PC-3 (cell line): ENCODE measurements around the gene ITPRIP. TPM values are rescaled to one million over a fixed set of nuclear protein-coding genes. Genes with fewer than 3 reads are reported as not detected.

Experiments used
- ATAC-seq: fragments of 200-7000 bp; cut with Tn5 transposase; 2 replicates; pipeline ENCODE4 v1.9.1; 2020; ENCODE audit warnings: mild to moderate bottlenecking, moderate library complexity
- BruUV-seq: library from RNA; stranded (reverse); fragments of 400-500 nt; replicated peaks from 2 replicates; lab custom pipeline; 2021; lab: Mats Ljungman, UMichigan
- CTCF ChIA-PET: fragments of 300-600 bp; sonication (Branson Sonifier 250); formaldehyde crosslinking; loops from one replicate; lab custom pipeline; 2022; ENCODE audit warnings: antibody characterized with exemption; lab: Charles Lee
- POLR2A ChIA-PET: fragments of 300-600 bp; sonication (Branson Sonifier 250); formaldehyde crosslinking; loops from one replicate; lab custom pipeline; 2022; ENCODE audit warnings: antibody characterized with exemption; ENCODE audit not compliant: unreplicated experiment; lab: Charles Lee
- DNase-seq: peaks from one replicate; pipeline ENCODE4 v3.0.0-alpha.2; 2015
- H2AFZ ChIP-seq: fragments of 300-600 bp; sonication (generic); 2 replicates; pipeline ENCODE4 v1.6.0; 2016; ENCODE audit warnings: antibody characterized with exemption, low read length
- H3F3A ChIP-seq: fragments of 300-600 bp; sonication (generic); one replicate; pipeline ENCODE4 v1.6.0; 2017; ENCODE audit warnings: antibody characterized with exemption, low read length, control low read depth, mild to moderate bottlenecking; ENCODE audit not compliant: unreplicated experiment
- H3K27ac ChIP-seq: fragments of 300-600 bp; sonication (generic); 2 replicates; pipeline ENCODE4 v1.5.1; 2016; ENCODE audit warnings: mild to moderate bottlenecking, low read length
- H3K27me3 ChIP-seq: fragments of 300-600 bp; sonication (generic); 2 replicates; pipeline ENCODE4 v1.6.1; 2016; ENCODE audit warnings: low read length, mixed read lengths
- H3K36me3 ChIP-seq: fragments of 300-600 bp; sonication (generic); 2 replicates; pipeline ENCODE4 v1.6.1; 2016; ENCODE audit warnings: low read depth, mixed run types, low read length, mixed read lengths
- H3K4me1 ChIP-seq: fragments of 300-600 bp; sonication (generic); 2 replicates; pipeline ENCODE4 v1.5.1; 2016; ENCODE audit warnings: low read length; ENCODE audit not compliant: insufficient read depth
- H3K4me2 ChIP-seq: fragments of 300-600 bp; sonication (generic); 2 replicates; pipeline ENCODE4 v1.6.0; 2016; ENCODE audit warnings: low read length
- H3K4me3 ChIP-seq: fragments of 300-600 bp; sonication (generic); 2 replicates; pipeline ENCODE4 v1.5.1; 2016; ENCODE audit warnings: mild to moderate bottlenecking, low read length, mixed read lengths
- H3K79me2 ChIP-seq: fragments of 300-600 bp; sonication (generic); 2 replicates; pipeline ENCODE4 v1.6.1; 2017; ENCODE audit warnings: low read length, mixed read lengths
- H3K9ac ChIP-seq: fragments of 300-600 bp; sonication (generic); 2 replicates; pipeline ENCODE4 v1.6.0; 2016; ENCODE audit warnings: mild to moderate bottlenecking, low read length
- H3K9me2 ChIP-seq: fragments of 300-600 bp; sonication (generic); replicated peaks from 2 replicates; pipeline ENCODE4 v1.6.1; 2016; ENCODE audit warnings: mixed run types, low read length, mixed read lengths
- H3K9me3 ChIP-seq: fragments of 300-600 bp; sonication (generic); 2 replicates; pipeline ENCODE4 v1.6.1; 2016; ENCODE audit warnings: low read length, mixed read lengths
- H4K20me1 ChIP-seq: fragments of 300-600 bp; sonication (generic); 2 replicates; pipeline ENCODE4 v1.6.1; 2016; ENCODE audit warnings: low read length, mixed read lengths
- CTCF ChIP-seq: fragments of 300-600 bp; sonication (generic); conservative IDR thresholded peaks from 2 replicates; pipeline ENCODE4 v1.5.1; 2017; ENCODE audit warnings: antibody characterized with exemption, low read depth, mild to moderate bottlenecking, low read length
- EZH2 ChIP-seq: fragments of 300-600 bp; sonication (generic); IDR thresholded peaks from one replicate; pipeline ENCODE4 v1.6.1; 2017; ENCODE audit warnings: antibody characterized with exemption, mild to moderate bottlenecking, low read length; ENCODE audit not compliant: unreplicated experiment
- EZH2phosphoT487 ChIP-seq: fragments of 300-600 bp; sonication (generic); IDR thresholded peaks from 2 replicates; pipeline ENCODE4 v1.6.1; 2018; ENCODE audit warnings: mild to moderate bottlenecking, antibody characterized with exemption, low read length, borderline replicate concordance
- intact Hi-C: fragments of 100-400 bp; cut with micrococcal nuclease; formaldehyde crosslinking; loops from 2 replicates; pipeline ENCODE4 v1.9.0; 2023
- total RNA-seq: library from RNA; depleted of rRNA; stranded (reverse); fragments of >200 nt; gene quantifications from 2 replicates; pipeline ENCODE4 v1.2.3, GENCODE V29; 2014

The ITPRIP gene
- total RNA-seq, 1 experiment from 2014 or later, result 7.0 TPM

GRCh38 chr10:104288355-104288754, 49.9 kb downstream of the ITPRIP start:
- ChIA-PET POLR2A (no interaction called here), CTCF (interaction anchor here (0.7 kb wide), 1 partner anchor 149 kb away, joined by 3 read pairs; no protein-coding TSS in a partner anchor)
- Histone ChIP-seq H3K27ac (peak overlapping the region; percentile 83), H3K79me2 (no peaks in the 10 kb centered on the region), H2AFZ (no peak overlapping the region), H3F3A (no peaks in the 10 kb centered on the region), H3K36me3 (no peaks in the 10 kb centered on the region), H3K4me1 (peaks cover 24% of the 10 kb centered on the region), H3K4me3 (0 out of 2 replicates have a peak overlapping the region, but pooled peaks have one; percentile 22), H3K4me2 (peak overlapping the region; percentile 62), H3K9me2 (no peaks in the 10 kb centered on the region), H3K27me3 (no peaks in the 10 kb centered on the region), H3K9ac (peak overlapping the region; percentile 47), H3K9me3 (no peaks in the 10 kb centered on the region), H4K20me1 (no peaks in the 10 kb centered on the region)
- TF ChIP-seq EZH2, result no peak
- no peak for TF ChIP-seq CTCF
- TF ChIP-seq EZH2phosphoT487, result no peak
- ATAC-seq (peak; percentile 78), DNase-seq (peak; percentile 73)
- intact Hi-C loops, result no loop called here
- no TSS peak for BruUV-seq

- Histone ChIP-seq H3K4me2 (no peak overlapping the region), H3K9me2 (no peaks in the 10 kb centered on the region), H3K79me2 (no peaks in the 10 kb centered on the region), H3K9ac (no peak overlapping the region), H3K9me3 (no peaks in the 10 kb centered on the region), H3K4me3 (no peak overlapping the region), H2AFZ (no peak overlapping the region), H3K27ac (peak overlapping the region; percentile 83; the same call in 1 of the 2 replicates), H3K36me3 (no peaks in the 10 kb centered on the region), H3F3A (no peaks in the 10 kb centered on the region), H4K20me1 (no peaks in the 10 kb centered on the region), H3K4me1 (peaks cover 19% of the 10 kb centered on the region), H3K27me3 (no peaks in the 10 kb centered on the region)
- ChIA-PET CTCF (interaction anchor here (0.6 to 1.6 kb wide), 2 partner anchors 12 to 681 kb away, joined by 6 to 10 read pairs; no protein-coding TSS in a partner anchor), POLR2A (no interaction called here)
- ATAC-seq (no peak), DNase-seq (no peak)
- intact Hi-C loops, result no loop called here
- no peak for TF ChIP-seq CTCF
- TF ChIP-seq EZH2phosphoT487, result no peak
- TF ChIP-seq EZH2, result no peak
- BruUV-seq, result no TSS peak
Observed at GRCh38 chr10:104286939-104287338, 51.3 kb downstream of the ITPRIP start.

- Histone ChIP-seq H3K4me1 (peaks cover 19% of the 10 kb centered on the region), H3K4me3 (no peak overlapping the region), H3K79me2 (no peaks in the 10 kb centered on the region), H3K36me3 (no peaks in the 10 kb centered on the region), H3K27ac (no peak overlapping the region), H3K9ac (no peak overlapping the region), H3K4me2 (no peak overlapping the region), H2AFZ (no peak overlapping the region), H3F3A (no peaks in the 10 kb centered on the region), H3K27me3 (no peaks in the 10 kb centered on the region), H3K9me2 (no peaks in the 10 kb centered on the region), H3K9me3 (no peaks in the 10 kb centered on the region), H4K20me1 (no peaks in the 10 kb centered on the region)
- BruUV-seq, result no TSS peak
- ATAC-seq, result no peak
- ChIA-PET POLR2A (no interaction called here), CTCF (no interaction called here)
- intact Hi-C loops, result no loop called here
- TF ChIP-seq EZH2phosphoT487 (no peak), CTCF (no peak), EZH2 (no peak)
- DNase-seq, result no peak
Observed at GRCh38 chr10:104284846-104285245, 53.4 kb downstream of the ITPRIP start.
